Coronary artery (tissue), 2 donors: Measurements from ENCODE around the gene IMMP2L.
"Not testable (repeated sequence)": the region's sequence is repeated elsewhere in the genome, so short reads cannot be mapped to it uniquely, and the experiment has no call there.

Source experiments
- DNase-seq: peaks from one replicate; pipeline ENCODE4 v3.0.0-alpha.2; 2017; ENCODE audit warnings: low spot score
- H3K27ac ChIP-seq, 2 donors: fragments of 200-600 bp; sonication (generic); one replicate each; pipeline ENCODE4 v1.5.1; 2016 to 2019
- H3K4me3 ChIP-seq: fragments of 200-600 bp; sonication (generic); 2 replicates; pipeline ENCODE4 v1.5.1; 2016; ENCODE audit warnings: mild to moderate bottlenecking, moderate library complexity
- CTCF ChIP-seq: fragments of 200-600 bp; sonication (generic); IDR thresholded peaks from one replicate; pipeline ENCODE4 v1.5.1; 2019; ENCODE audit warnings: antibody characterized with exemption

The IMMP2L gene

GRCh38 chr7:111476586-111477293 lies 85.6 kb downstream of the IMMP2L start:
- no peak for TF ChIP-seq CTCF
- no peak overlapping the region for H3K4me3 ChIP-seq
- no peak for DNase-seq
- H3K27ac ChIP-seq = no peak overlapping the region

- no peak for TF ChIP-seq CTCF
- no peak overlapping the region for H3K4me3 ChIP-seq
- no peak overlapping the region for H3K27ac ChIP-seq
- no peak for DNase-seq
Measured at GRCh38 chr7:111475959-111476358, 86.3 kb downstream of the IMMP2L start.

GRCh38 chr7:111475419-111475748 lies 86.9 kb downstream of the IMMP2L start:
- Histone ChIP-seq H3K27ac (no peak overlapping the region), H3K4me3 (no peak overlapping the region)
- TF ChIP-seq CTCF = no peak
- no peak for DNase-seq

- H3K27ac ChIP-seq = no peak overlapping the region
- no peak overlapping the region for H3K4me3 ChIP-seq
- TF ChIP-seq CTCF = no peak
- DNase-seq = no peak
Measured at GRCh38 chr7:111474723-111475418, 87.4 kb downstream of the IMMP2L start.

GRCh38 chr7:111473449-111474198 lies 88.7 kb downstream of the IMMP2L start:
- Histone ChIP-seq H3K27ac (no peak overlapping the region), H3K4me3 (no peak overlapping the region)
- no peak for DNase-seq
- no peak for TF ChIP-seq CTCF

- Histone ChIP-seq H3K27ac (no peak overlapping the region), H3K4me3 (no peak overlapping the region)
- DNase-seq = no peak
- TF ChIP-seq CTCF = no peak
Measured at GRCh38 chr7:111470998-111471397, 91.3 kb downstream of the IMMP2L start.

GRCh38 chr7:111469894-111470293 lies 92.4 kb downstream of the IMMP2L start:
- not testable (repeated sequence) for H3K4me3 ChIP-seq, H3K27ac ChIP-seq, DNase-seq

- DNase-seq, H3K4me3 ChIP-seq, H3K27ac ChIP-seq: not testable (repeated sequence)
Measured at GRCh38 chr7:111465774-111466173, 96.5 kb downstream of the IMMP2L start.
